ENCODE data around the gene ROBO3.
A peak's percentile ranks its signal among the peaks of the same experiment; 100 is the strongest.

ROBO3 gene

GRCh38 chr11:124864892-124865180 is 396 bp upstream of the ROBO3 start:
- no peak overlapping the region for H3K9ac ChIP-seq (ENCODE audit: low read depth, low read length)
- no peaks in the 10 kb centered on the region for H3K36me3 ChIP-seq (ENCODE audit: insufficient read depth, low read length)
- no peaks in the 10 kb centered on the region for H3K4me1 ChIP-seq (ENCODE audit: insufficient read depth, low read length)
- no peaks in the 10 kb centered on the region for H3K9me3 ChIP-seq (ENCODE audit: control insufficient read depth, insufficient read depth, low read length)

GRCh38 chr11:124865902-124866851 is 945 bp downstream of the ROBO3 start:
- Histone ChIP-seq H3K9me3 (ENCODE audit: control insufficient read depth, insufficient read depth, low read length) (no peaks in the 10 kb centered on the region), H3K36me3 (ENCODE audit: insufficient read depth, low read length) (no peaks in the 10 kb centered on the region), H3K9ac (ENCODE audit: low read depth, low read length) (peak overlapping the region; percentile 22; the same call in 1 of the 2 replicates), H3K4me1 (ENCODE audit: insufficient read depth, low read length) (no peaks in the 10 kb centered on the region)

- Histone ChIP-seq H3K36me3 (ENCODE audit: insufficient read depth, low read length) (no peaks in the 10 kb centered on the region), H3K9me3 (ENCODE audit: control insufficient read depth, insufficient read depth, low read length) (no peaks in the 10 kb centered on the region), H3K4me1 (ENCODE audit: insufficient read depth, low read length) (no peaks in the 10 kb centered on the region), H3K9ac (ENCODE audit: low read depth, low read length) (no peak overlapping the region)
These were observed 2.5 kb downstream of the ROBO3 start for GRCh38 chr11:124867700-124868099.

DNA sequence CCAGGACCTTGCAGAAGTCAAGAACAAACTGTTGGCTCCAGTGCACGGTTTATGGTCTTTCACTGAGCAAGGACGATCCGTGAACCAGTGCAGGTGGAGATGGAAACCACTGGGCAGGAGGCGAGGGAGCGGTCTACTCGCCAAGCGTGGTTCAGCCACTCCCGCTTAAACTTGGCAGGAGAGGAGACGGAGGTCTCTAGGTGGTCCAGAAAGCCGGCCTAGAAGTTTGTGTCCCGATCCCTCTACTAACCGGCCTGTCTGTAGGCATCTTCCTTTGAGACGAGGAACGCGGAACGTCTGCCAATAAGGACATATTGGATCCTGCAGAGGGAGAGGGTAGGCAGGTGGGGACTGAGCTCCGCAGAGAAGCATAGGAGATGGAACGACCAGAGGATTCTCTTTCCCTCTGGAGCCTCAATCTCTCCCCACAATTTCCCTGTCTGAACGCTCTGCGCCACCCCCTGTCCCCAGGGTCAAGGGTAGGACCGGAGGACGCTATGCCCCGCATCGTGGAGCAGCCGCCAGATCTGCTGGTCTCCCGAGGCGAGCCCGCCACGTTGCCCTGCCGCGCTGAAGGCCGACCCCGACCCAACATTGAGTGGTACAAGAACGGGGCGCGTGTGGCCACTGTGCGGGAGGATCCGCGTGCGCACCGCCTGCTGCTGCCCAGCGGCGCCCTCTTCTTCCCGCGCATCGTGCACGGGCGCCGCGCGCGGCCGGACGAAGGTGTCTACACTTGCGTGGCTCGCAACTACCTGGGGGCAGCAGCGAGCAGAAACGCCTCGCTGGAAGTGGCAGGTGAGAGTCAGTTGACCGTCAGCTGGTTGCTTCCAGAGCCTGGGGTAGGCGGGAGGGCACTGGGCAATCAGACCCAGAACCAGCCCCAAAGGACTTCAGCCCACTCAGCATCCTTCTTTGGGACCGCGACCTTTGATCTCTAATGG is 3.4 kb downstream of the ROBO3 start:
- Histone ChIP-seq H3K9ac (ENCODE audit: low read depth, low read length) (no peak overlapping the region; the same call in 1 of the 2 replicates), H3K36me3 (ENCODE audit: insufficient read depth, low read length) (no peaks in the 10 kb centered on the region), H3K4me1 (ENCODE audit: insufficient read depth, low read length) (no peaks in the 10 kb centered on the region), H3K9me3 (ENCODE audit: control insufficient read depth, insufficient read depth, low read length) (no peaks in the 10 kb centered on the region)

- no peaks in the 10 kb centered on the region for H3K9me3 ChIP-seq (ENCODE audit: control insufficient read depth, insufficient read depth, low read length)
- H3K9ac ChIP-seq (ENCODE audit: low read depth, low read length), result no peak overlapping the region
- H3K4me1 ChIP-seq (ENCODE audit: insufficient read depth, low read length), result no peaks in the 10 kb centered on the region
- H3K36me3 ChIP-seq (ENCODE audit: insufficient read depth, low read length), result no peaks in the 10 kb centered on the region
These were observed 4.1 kb downstream of the ROBO3 start for GRCh38 chr11:124869331-124869730.

DNA sequence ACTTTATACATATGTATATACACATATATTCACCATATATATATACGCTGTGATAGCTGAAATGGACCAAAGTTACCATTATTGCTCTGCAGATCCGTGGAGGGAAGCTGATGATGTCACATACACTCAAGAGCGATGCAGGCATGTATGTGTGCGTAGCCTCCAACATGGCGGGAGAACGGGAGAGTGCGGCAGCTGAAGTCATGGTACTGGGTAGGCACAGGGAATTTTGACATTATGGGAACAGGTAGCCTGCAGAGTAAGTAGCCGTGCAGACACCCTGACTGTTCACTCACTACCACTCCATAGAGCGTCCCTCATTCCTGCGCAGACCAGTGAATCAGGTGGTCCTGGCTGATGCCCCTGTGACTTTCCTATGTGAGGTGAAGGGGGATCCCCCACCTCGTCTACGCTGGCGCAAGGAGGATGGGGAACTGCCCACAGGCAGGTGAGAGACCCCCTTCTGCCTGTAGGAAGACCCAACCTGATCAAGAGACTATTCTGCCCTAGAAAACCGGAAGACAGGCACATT is 4.7 kb downstream of the ROBO3 start:
- H3K4me1 ChIP-seq (ENCODE audit: insufficient read depth, low read length), result no peaks in the 10 kb centered on the region
- H3K36me3 ChIP-seq (ENCODE audit: insufficient read depth, low read length), result no peaks in the 10 kb centered on the region

GRCh38 chr11:124870430-124870829 is 5.2 kb downstream of the ROBO3 start:
- Histone ChIP-seq H3K4me1 (ENCODE audit: insufficient read depth, low read length) (no peaks in the 10 kb centered on the region), H3K9me3 (ENCODE audit: control insufficient read depth, insufficient read depth, low read length) (no peaks in the 10 kb centered on the region), H3K36me3 (ENCODE audit: insufficient read depth, low read length) (no peaks in the 10 kb centered on the region), H3K9ac (ENCODE audit: low read depth, low read length) (no peak overlapping the region)

More for the DNA sequence above, 4.7 kb downstream of the ROBO3 start:
- Histone ChIP-seq H3K9ac (ENCODE audit: low read depth, low read length) (no peak overlapping the region), H3K9me3 (ENCODE audit: control insufficient read depth, insufficient read depth, low read length) (no peaks in the 10 kb centered on the region)

DNA sequence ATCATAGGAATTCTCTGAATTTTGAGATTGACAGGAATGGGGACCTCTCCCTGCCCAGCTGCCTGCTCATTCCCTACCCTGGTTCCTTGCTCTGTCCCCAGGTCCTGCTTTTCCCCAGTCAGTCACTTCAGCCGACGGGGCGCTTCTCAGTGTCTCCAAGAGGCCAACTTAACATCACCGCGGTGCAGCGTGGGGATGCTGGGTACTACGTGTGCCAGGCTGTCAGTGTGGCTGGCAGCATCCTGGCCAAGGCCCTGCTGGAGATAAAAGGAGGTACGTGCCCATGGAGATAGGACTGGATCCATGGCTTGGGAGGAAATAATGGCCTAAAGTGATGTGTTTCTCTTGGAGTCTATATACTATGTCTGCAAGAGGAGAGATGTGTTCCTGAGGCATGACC is 7.0 kb downstream of the ROBO3 start:
- H3K36me3 ChIP-seq (ENCODE audit: insufficient read depth, low read length), result no peaks in the 10 kb centered on the region
- no peak overlapping the region for H3K9ac ChIP-seq (ENCODE audit: low read depth, low read length)
- H3K9me3 ChIP-seq (ENCODE audit: control insufficient read depth, insufficient read depth, low read length), result no peaks in the 10 kb centered on the region
- H3K4me1 ChIP-seq (ENCODE audit: insufficient read depth, low read length), result no peaks in the 10 kb centered on the region

- H3K9me3 ChIP-seq (ENCODE audit: control insufficient read depth, insufficient read depth, low read length), result no peaks in the 10 kb centered on the region
- no peak overlapping the region for H3K9ac ChIP-seq (ENCODE audit: low read depth, low read length)
- H3K36me3 ChIP-seq (ENCODE audit: insufficient read depth, low read length), result no peaks in the 10 kb centered on the region
- no peaks in the 10 kb centered on the region for H3K4me1 ChIP-seq (ENCODE audit: insufficient read depth, low read length)
These were observed 7.5 kb downstream of the ROBO3 start for GRCh38 chr11:124872741-124873140.

- Histone ChIP-seq H3K9me3 (ENCODE audit: control insufficient read depth, insufficient read depth, low read length) (no peaks in the 10 kb centered on the region), H3K36me3 (ENCODE audit: insufficient read depth, low read length) (no peaks in the 10 kb centered on the region), H3K4me1 (ENCODE audit: insufficient read depth, low read length) (no peaks in the 10 kb centered on the region), H3K9ac (ENCODE audit: low read depth, low read length) (no peak overlapping the region)
These were observed 8.7 kb downstream of the ROBO3 start for GRCh38 chr11:124873951-124874350.

- H3K9me3 ChIP-seq (ENCODE audit: control insufficient read depth, insufficient read depth, low read length), result no peaks in the 10 kb centered on the region
- no peaks in the 10 kb centered on the region for H3K4me1 ChIP-seq (ENCODE audit: insufficient read depth, low read length)
- H3K9ac ChIP-seq (ENCODE audit: low read depth, low read length), result no peak overlapping the region
- no peaks in the 10 kb centered on the region for H3K36me3 ChIP-seq (ENCODE audit: insufficient read depth, low read length)
These were observed 9.5 kb downstream of the ROBO3 start for GRCh38 chr11:124874571-124875255.

DNA sequence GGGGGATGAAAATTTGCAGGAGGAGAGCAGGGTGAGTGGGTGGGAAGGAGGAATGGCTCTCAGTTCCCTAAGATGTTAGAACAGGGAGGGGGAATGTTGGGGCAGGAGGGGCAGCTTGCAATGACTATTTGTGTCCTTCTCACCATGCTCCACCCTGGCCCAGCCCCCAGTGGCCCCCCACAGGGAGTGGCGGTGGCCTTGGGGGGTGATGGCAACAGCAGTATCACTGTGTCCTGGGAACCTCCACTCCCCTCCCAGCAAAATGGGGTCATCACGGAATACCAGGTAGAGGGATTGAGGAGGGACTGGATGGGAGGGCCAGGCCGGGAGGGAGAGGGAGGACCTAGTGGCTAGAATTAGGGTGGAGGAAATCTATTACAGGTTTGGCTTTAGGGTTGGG is 10.2 kb downstream of the ROBO3 start:
- no peaks in the 10 kb centered on the region for H3K9me3 ChIP-seq (ENCODE audit: control insufficient read depth, insufficient read depth, low read length)
- peak overlapping the region; percentile 89 for H3K9ac ChIP-seq (ENCODE audit: low read depth, low read length)
- H3K36me3 ChIP-seq (ENCODE audit: insufficient read depth, low read length), result no peaks in the 10 kb centered on the region
- H3K4me1 ChIP-seq (ENCODE audit: insufficient read depth, low read length), result no peaks in the 10 kb centered on the region

DNA sequence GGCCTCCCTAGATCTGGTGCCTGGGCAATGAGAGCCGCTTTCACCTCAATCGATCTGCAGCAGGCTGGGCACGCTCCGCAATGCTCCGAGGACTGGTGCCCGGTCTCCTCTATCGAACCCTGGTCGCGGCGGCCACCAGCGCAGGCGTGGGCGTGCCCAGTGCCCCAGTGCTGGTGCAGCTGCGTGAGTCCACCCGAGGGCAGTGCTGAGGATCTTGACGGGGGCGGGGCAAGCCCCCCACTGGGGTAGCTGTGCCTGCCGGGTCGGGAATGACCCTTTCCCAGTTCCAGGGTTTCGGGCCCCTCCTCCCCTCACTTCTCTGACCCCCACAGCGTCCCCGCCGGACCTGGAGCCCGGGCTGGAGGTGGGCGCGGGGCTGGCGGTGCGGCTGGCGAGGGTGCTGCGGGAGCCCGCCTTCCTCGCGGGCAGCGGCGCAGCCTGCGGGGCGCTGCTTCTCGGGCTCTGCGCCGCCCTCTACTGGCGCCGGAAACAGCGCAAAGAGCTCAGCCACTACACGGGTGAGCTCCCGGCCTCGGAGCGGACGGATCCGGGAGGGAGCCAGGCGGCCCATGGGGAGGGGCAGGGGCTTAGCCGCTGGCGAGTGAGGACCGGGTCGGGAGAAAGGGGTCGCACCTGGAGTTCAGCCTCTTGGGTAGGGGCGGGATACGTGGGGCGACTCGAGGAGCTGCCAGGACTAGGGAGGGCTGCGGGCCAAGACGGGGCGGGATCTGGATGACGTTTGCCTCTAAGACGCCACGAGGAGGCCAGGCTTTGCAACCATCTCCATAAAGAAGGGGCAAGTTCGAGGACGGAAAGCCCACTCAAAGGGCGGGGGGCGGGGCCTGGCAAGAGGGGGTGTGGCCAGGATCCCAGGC is 10.9 kb downstream of the ROBO3 start:
- no peaks in the 10 kb centered on the region for H3K36me3 ChIP-seq (ENCODE audit: insufficient read depth, low read length)
- no peaks in the 10 kb centered on the region for H3K9me3 ChIP-seq (ENCODE audit: control insufficient read depth, insufficient read depth, low read length)
- peak overlapping the region; percentile 89 for H3K9ac ChIP-seq (ENCODE audit: low read depth, low read length)
- no peaks in the 10 kb centered on the region for H3K4me1 ChIP-seq (ENCODE audit: insufficient read depth, low read length)
